NB4 (cell line): ENCODE results near the gene HIBADH.

Experiments
- MYC ChIP-seq: IDR thresholded peaks from 2 replicates; pipeline ENCODE4 v1.6.1; 2011; ENCODE audit warnings: low read depth, low read length
- POLR2A ChIP-seq: IDR thresholded peaks from 2 replicates; pipeline ENCODE4 v1.6.1; 2011; ENCODE audit warnings: mild to moderate bottlenecking; ENCODE audit not compliant: insufficient read length; ENCODE audit errors: extremely low read depth
- TF ChIP-seq, protein P1 (sequence below): IDR thresholded peaks from one replicate; pipeline ENCODE4 v1.5.1; 2012; ENCODE audit warnings: low read depth, low read length
- TF ChIP-seq, protein P2 (sequence below): IDR thresholded peaks from 2 replicates; pipeline ENCODE4 v1.6.1; 2011; ENCODE audit warnings: low read depth, low read length

GRCh38 chr7:27513885-27514284 is 148.8 kb downstream of the HIBADH start:
- TF ChIP-seq, protein P1, sequence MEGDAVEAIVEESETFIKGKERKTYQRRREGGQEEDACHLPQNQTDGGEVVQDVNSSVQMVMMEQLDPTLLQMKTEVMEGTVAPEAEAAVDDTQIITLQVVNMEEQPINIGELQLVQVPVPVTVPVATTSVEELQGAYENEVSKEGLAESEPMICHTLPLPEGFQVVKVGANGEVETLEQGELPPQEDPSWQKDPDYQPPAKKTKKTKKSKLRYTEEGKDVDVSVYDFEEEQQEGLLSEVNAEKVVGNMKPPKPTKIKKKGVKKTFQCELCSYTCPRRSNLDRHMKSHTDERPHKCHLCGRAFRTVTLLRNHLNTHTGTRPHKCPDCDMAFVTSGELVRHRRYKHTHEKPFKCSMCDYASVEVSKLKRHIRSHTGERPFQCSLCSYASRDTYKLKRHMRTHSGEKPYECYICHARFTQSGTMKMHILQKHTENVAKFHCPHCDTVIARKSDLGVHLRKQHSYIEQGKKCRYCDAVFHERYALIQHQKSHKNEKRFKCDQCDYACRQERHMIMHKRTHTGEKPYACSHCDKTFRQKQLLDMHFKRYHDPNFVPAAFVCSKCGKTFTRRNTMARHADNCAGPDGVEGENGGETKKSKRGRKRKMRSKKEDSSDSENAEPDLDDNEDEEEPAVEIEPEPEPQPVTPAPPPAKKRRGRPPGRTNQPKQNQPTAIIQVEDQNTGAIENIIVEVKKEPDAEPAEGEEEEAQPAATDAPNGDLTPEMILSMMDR: no peak
- TF ChIP-seq MYC (no peak), POLR2A (no peak)
- TF ChIP-seq, protein P2, sequence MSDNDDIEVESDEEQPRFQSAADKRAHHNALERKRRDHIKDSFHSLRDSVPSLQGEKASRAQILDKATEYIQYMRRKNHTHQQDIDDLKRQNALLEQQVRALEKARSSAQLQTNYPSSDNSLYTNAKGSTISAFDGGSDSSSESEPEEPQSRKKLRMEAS: no peak
